OCI-LY1 (cell line): ENCODE measurements around the gene ARL5A.

Experiments
- EZH2 ChIP-seq: fragments of 200-600 bp; sonication (generic), shearing (Covaris generic); IDR thresholded peaks from 2 replicates; pipeline ENCODE4 v1.8.0; 2017; ENCODE audit warnings: borderline replicate concordance, mixed run types, mild to moderate bottlenecking, antibody characterized with exemption, low read length, moderate library complexity, mixed read lengths
- TF ChIP-seq, protein P1 (sequence below): fragments of 200-600 bp; sonication (generic), shearing (Covaris generic); IDR thresholded peaks from 2 replicates; pipeline ENCODE4 v1.5.1; 2017; ENCODE audit warnings: mild to moderate bottlenecking, antibody characterized with exemption, low read length, moderate library complexity, mixed read lengths

- TF ChIP-seq, protein P1, sequence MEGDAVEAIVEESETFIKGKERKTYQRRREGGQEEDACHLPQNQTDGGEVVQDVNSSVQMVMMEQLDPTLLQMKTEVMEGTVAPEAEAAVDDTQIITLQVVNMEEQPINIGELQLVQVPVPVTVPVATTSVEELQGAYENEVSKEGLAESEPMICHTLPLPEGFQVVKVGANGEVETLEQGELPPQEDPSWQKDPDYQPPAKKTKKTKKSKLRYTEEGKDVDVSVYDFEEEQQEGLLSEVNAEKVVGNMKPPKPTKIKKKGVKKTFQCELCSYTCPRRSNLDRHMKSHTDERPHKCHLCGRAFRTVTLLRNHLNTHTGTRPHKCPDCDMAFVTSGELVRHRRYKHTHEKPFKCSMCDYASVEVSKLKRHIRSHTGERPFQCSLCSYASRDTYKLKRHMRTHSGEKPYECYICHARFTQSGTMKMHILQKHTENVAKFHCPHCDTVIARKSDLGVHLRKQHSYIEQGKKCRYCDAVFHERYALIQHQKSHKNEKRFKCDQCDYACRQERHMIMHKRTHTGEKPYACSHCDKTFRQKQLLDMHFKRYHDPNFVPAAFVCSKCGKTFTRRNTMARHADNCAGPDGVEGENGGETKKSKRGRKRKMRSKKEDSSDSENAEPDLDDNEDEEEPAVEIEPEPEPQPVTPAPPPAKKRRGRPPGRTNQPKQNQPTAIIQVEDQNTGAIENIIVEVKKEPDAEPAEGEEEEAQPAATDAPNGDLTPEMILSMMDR, result no peak
- no peak for TF ChIP-seq EZH2
Observed at GRCh38 chr2:151802315-151802714, 25.9 kb downstream of the ARL5A start.
